Endothelial cell of umbilical vein (primary cell): ENCODE results near the gene BMPR1B. TPM values are rescaled to one million over a fixed set of nuclear protein-coding genes. Genes with fewer than 3 reads are reported as not detected.

Experiments
- BruUV-seq: library from RNA; stranded (reverse); fragments of 400-500 nt; replicated peaks from 2 replicates; lab custom pipeline; 2021; lab: Mats Ljungman, UMichigan
- CTCF ChIA-PET: fragments of 300-600, 350-600 bp; sonication (Branson Sonifier 250); formaldehyde crosslinking; loops from one replicate; lab custom pipeline; 2021; ENCODE audit warnings: antibody characterized with exemption, inconsistent platforms; lab: Charles Lee
- POLR2A ChIA-PET: fragments of 300-600, 350-600 bp; sonication (Branson Sonifier 250); formaldehyde crosslinking; loops from one replicate; lab custom pipeline; 2021; ENCODE audit warnings: antibody characterized with exemption, inconsistent platforms; lab: Charles Lee
- DNase-seq: peaks from one replicate; pipeline ENCODE4 v3.0.0-alpha.2; 2011; ENCODE audit warnings: low read depth, low spot score
- FAIRE-seq: peaks from 2 replicates; lab custom pipeline; 2011; peaks lifted over from hg19 to GRCh38; lab: Jason Lieb, UNC
- H2AFZ ChIP-seq: 2 replicates; pipeline ENCODE4 v1.6.0; 2012; ENCODE audit warnings: low read depth, low read length, control low read depth, inconsistent platforms
- H3K27ac ChIP-seq: 2 replicates; pipeline ENCODE4 v1.5.1; 2011; ENCODE audit warnings: low read depth, mild to moderate bottlenecking, control low read depth, low read length, moderate library complexity; ENCODE audit not compliant: insufficient read depth
- H3K27me3 ChIP-seq, 2 experiments: 2 replicates each; pipeline versions ENCODE4 v1.6.0 to v1.6.1; 2011; ENCODE audit warnings: low read length in 2 of 2, mixed read lengths in 1 of 2; ENCODE audit not compliant: control insufficient read depth in 2 of 2, insufficient read depth in 2 of 2
- H3K36me3 ChIP-seq, 2 experiments: 2 replicates in 1 of 2; 3 replicates in 1 of 2; pipeline ENCODE4 v1.5.1; 2011; ENCODE audit warnings: low read length in 2 of 2, mild to moderate bottlenecking in 1 of 2, moderate library complexity in 1 of 2; ENCODE audit not compliant: control insufficient read depth in 2 of 2, insufficient read depth in 2 of 2; ENCODE audit errors: extremely low read depth in 1 of 2
- H3K4me1 ChIP-seq: 3 replicates; pipeline ENCODE4 v1.5.1; 2011; ENCODE audit warnings: mild to moderate bottlenecking, low read length; ENCODE audit not compliant: control insufficient read depth, insufficient read depth; ENCODE audit errors: extremely low read depth
- H3K4me2 ChIP-seq: 2 replicates; pipeline ENCODE4 v1.6.1; 2011; ENCODE audit warnings: low read length, control low read depth, mixed read lengths; ENCODE audit not compliant: insufficient read depth
- H3K4me3 ChIP-seq, 3 experiments: fragments of 200-600 bp in 1 of 3; sonication (generic), shearing (Covaris generic) in 1 of 3; replicated peaks in 1 of 3; 2 replicates each; pipeline ENCODE4 v1.5.1; 2011 to 2016; ENCODE audit warnings: control low read depth in 3 of 3, low read length in 3 of 3, mild to moderate bottlenecking in 2 of 3, inconsistent platforms in 1 of 3, low read depth in 1 of 3, moderate library complexity in 1 of 3; ENCODE audit not compliant: insufficient read depth in 1 of 3
- H3K79me2 ChIP-seq: 2 replicates; pipeline ENCODE4 v1.6.0; 2012; ENCODE audit warnings: low read length, inconsistent platforms; ENCODE audit not compliant: control insufficient read depth, insufficient read depth
- H3K9ac ChIP-seq: replicated peaks from 2 replicates; pipeline ENCODE3; 2011; ENCODE audit warnings: low read length, control low read depth; ENCODE audit not compliant: insufficient read depth; ENCODE audit errors: extremely low read depth
- H3K9me1 ChIP-seq: replicated peaks from 3 replicates; pipeline ENCODE4 v1.6.0; 2011; ENCODE audit warnings: mild to moderate bottlenecking, low read length; ENCODE audit not compliant: control insufficient read depth, insufficient read depth; ENCODE audit errors: extremely low read depth
- H3K9me3 ChIP-seq: replicated peaks from 2 replicates; pipeline ENCODE4 v1.5.1; 2012; ENCODE audit warnings: low read length, inconsistent platforms; ENCODE audit not compliant: control insufficient read depth, insufficient read depth
- H4K20me1 ChIP-seq: replicated peaks from 2 replicates; pipeline ENCODE3; 2011; ENCODE audit warnings: mild to moderate bottlenecking, low read length; ENCODE audit not compliant: control insufficient read depth, insufficient read depth; ENCODE audit errors: extremely low read depth
- EZH2 ChIP-seq: IDR thresholded peaks from 2 replicates; pipeline ENCODE4 v1.6.1; 2012; ENCODE audit warnings: borderline replicate concordance, low read depth, mild to moderate bottlenecking, moderate library complexity, low read length, inconsistent platforms; ENCODE audit not compliant: severe bottlenecking
- FOS ChIP-seq: IDR thresholded peaks from 2 replicates; pipeline ENCODE4 v1.6.1; 2011; ENCODE audit warnings: mild to moderate bottlenecking, low read length, moderate library complexity, borderline replicate concordance; ENCODE audit not compliant: insufficient read depth
- GATA2 ChIP-seq: IDR thresholded peaks from 2 replicates; pipeline ENCODE4 v1.7.0; 2011; ENCODE audit warnings: low read depth, mild to moderate bottlenecking, moderate library complexity, mixed read lengths, low read length; ENCODE audit not compliant: insufficient read length, insufficient read depth
- JUN ChIP-seq: IDR thresholded peaks from 2 replicates; pipeline ENCODE4 v1.6.1; 2011; ENCODE audit warnings: borderline replicate concordance, low read depth; ENCODE audit not compliant: insufficient read length, insufficient read depth
- MYC ChIP-seq: IDR thresholded peaks from one replicate; pipeline ENCODE4 v1.6.1; 2011; ENCODE audit warnings: mild to moderate bottlenecking, low read depth, low read length
- POLR2A ChIP-seq: IDR thresholded peaks from 2 replicates; pipeline ENCODE4 v1.6.1; 2012; ENCODE audit warnings: low read depth, mild to moderate bottlenecking, control low read depth, low read length
- POLR2AphosphoS5 ChIP-seq: IDR thresholded peaks from 2 replicates; pipeline ENCODE4 v1.6.1; 2012; ENCODE audit warnings: low read depth, mild to moderate bottlenecking, control low read depth, low read length, moderate library complexity; ENCODE audit not compliant: insufficient read depth
- dilution Hi-C: fragments of 300-500 bp; cut with MboI; formaldehyde crosslinking; loops from one replicate; pipeline ENCODE4 v1.15.0; 2019; ENCODE audit warnings: low sequenced_read_pairs; ENCODE audit not compliant: extremely low pct_ligation_motif_present
- intact Hi-C: fragments of 100-400 bp; cut with micrococcal nuclease; formaldehyde crosslinking; loops from one replicate; pipeline ENCODE4 v1.10.0; 2022
- polyA plus RNA-seq, 4 experiments: library from polyadenylated mRNA; depleted of rRNA in 3 of 4; stranded (reverse) in 3 of 4; unstranded in 1 of 4; fragments of >200 nt; gene quantifications; 2 replicates each; pipeline versions ENCODE4 v1.2.1 to v1.2.3, GENCODE V29; 2011 to 2012; ENCODE audit warnings: missing spikeins in 1 of 4
- total RNA-seq: library from RNA; stranded (reverse); gene quantifications from 2 replicates; pipeline ENCODE4 v1.2.3, GENCODE V29; 2021
- TF ChIP-seq, protein P1 (sequence below): IDR thresholded peaks from 2 replicates; pipeline ENCODE4 v1.6.1; 2011; ENCODE audit not compliant: insufficient read depth, insufficient read length
- TF ChIP-seq, protein P2 (sequence below), 2 donors: IDR thresholded peaks; 1 replicate in 1 of 2; 2 replicates in 1 of 2; pipeline ENCODE4 v1.5.1; 2011; ENCODE audit warnings: low read length in 2 of 2, mild to moderate bottlenecking in 2 of 2, moderate library complexity in 2 of 2, control low read depth in 1 of 2, inconsistent platforms in 1 of 2, low read depth in 1 of 2; ENCODE audit not compliant: insufficient read depth in 1 of 2; ENCODE audit errors: extremely low read depth in 1 of 2

The BMPR1B gene
- total and polyA plus RNA-seq, 2 donors (not counting 3 experiments of a cell fraction or from before 2014, with no cell fraction given) = 0.28 to 2.1 TPM

DNA sequence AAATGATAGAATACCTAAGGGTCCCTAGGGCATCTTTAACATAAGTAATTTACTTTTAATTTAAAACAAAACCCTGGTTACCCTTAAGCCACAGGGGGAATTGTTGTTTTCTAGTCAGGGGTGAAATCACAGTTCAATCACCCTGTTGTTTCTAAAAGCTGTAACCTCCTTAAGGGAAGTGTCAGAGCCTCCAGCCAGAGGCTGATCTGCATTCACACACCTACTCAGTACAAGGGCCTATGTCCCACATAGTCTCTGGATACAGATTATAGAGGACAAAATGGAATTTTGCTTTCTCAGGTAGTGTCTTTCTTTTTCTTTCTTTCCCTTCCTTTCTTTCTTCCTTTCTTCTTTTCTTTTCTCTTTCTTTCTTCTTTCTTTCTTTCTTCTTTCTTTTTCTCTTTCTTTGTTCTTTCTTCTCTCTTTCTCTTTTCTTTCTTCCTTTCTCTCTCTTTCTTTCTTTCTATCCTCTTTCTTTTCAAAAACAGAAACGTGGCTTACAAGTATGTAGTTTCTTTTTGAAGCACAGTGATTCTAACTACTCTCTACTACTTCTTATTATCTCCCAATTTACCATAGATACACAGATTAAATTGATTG lies 31.1 kb upstream of the BMPR1B start:
- no peaks in the 10 kb centered on the region for H3K9me1 ChIP-seq
- no peaks in the 10 kb centered on the region for H3K36me3 ChIP-seq
- no TSS peak for BruUV-seq
- TF ChIP-seq POLR2AphosphoS5 (no peak), GATA2 (no peak), JUN (no peak), FOS (no peak), MYC (no peak), POLR2A (no peak), EZH2 (no peak)
- TF ChIP-seq, protein P1, sequence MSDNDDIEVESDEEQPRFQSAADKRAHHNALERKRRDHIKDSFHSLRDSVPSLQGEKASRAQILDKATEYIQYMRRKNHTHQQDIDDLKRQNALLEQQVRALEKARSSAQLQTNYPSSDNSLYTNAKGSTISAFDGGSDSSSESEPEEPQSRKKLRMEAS = no peak
- TF ChIP-seq, protein P2, sequence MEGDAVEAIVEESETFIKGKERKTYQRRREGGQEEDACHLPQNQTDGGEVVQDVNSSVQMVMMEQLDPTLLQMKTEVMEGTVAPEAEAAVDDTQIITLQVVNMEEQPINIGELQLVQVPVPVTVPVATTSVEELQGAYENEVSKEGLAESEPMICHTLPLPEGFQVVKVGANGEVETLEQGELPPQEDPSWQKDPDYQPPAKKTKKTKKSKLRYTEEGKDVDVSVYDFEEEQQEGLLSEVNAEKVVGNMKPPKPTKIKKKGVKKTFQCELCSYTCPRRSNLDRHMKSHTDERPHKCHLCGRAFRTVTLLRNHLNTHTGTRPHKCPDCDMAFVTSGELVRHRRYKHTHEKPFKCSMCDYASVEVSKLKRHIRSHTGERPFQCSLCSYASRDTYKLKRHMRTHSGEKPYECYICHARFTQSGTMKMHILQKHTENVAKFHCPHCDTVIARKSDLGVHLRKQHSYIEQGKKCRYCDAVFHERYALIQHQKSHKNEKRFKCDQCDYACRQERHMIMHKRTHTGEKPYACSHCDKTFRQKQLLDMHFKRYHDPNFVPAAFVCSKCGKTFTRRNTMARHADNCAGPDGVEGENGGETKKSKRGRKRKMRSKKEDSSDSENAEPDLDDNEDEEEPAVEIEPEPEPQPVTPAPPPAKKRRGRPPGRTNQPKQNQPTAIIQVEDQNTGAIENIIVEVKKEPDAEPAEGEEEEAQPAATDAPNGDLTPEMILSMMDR (IDR thresholded peaks at IDR 0.05; ENCODE audit: extremely low read depth in 1 of 2, insufficient read depth in 1 of 2, low read depth in 1 of 2, low read length in 2 of 2) = no peak
- ChIA-PET CTCF (no interaction called here), POLR2A (no interaction called here)
- no peak overlapping the region for H3K9ac ChIP-seq
- no peaks in the 10 kb centered on the region for H3K27me3 ChIP-seq
- no peak overlapping the region for H3K27ac ChIP-seq
- intact Hi-C loops = no loop called here
- H3K4me3 ChIP-seq = no peak overlapping the region
- no peak for DNase-seq
- no peaks in the 10 kb centered on the region for H3K4me1 ChIP-seq
- H3K9me3 ChIP-seq = no peaks in the 10 kb centered on the region
- no peak for FAIRE-seq
- no peaks in the 10 kb centered on the region for H3K79me2 ChIP-seq
- H3K4me2 ChIP-seq = no peak overlapping the region
- H4K20me1 ChIP-seq = no peaks in the 10 kb centered on the region
- dilution Hi-C loops = no loop called here
- no peak overlapping the region for H2AFZ ChIP-seq
